GM20000 (cell line): ENCODE measurements around the gene SUN1.
"Not testable (repeated sequence)": the region's sequence is repeated elsewhere in the genome, so short reads cannot be mapped to it uniquely, and the experiment has no call there.

Experiments used
- DNase-seq: peaks from one replicate; pipeline ENCODE4 v3.0.0; 2012; ENCODE audit warnings: low spot score
- CTCF ChIP-seq: IDR thresholded peaks from 2 replicates; pipeline ENCODE4 v1.5.1; 2012; ENCODE audit warnings: mild to moderate bottlenecking, control low read depth; ENCODE audit errors: extremely low read depth, missing control alignments

The SUN1 gene

GRCh38 chr7:922334-923107 is 90.2 kb downstream of the SUN1 start:
- no peak for TF ChIP-seq CTCF
- DNase-seq, result no peak

GRCh38 chr7:923108-924041 is 91.1 kb downstream of the SUN1 start:
- DNase-seq, result peak; percentile 93
- no peak for TF ChIP-seq CTCF

GRCh38 chr7:924042-924441 is 91.8 kb downstream of the SUN1 start:
- DNase-seq, result not testable (repeated sequence)
